Gastrocnemius medialis (tissue), 4 donors: ENCODE measurements around the gene CACNA1F. TPM values are rescaled to one million over a fixed set of nuclear protein-coding genes. Genes with fewer than 3 reads are reported as not detected.

Experiments
- ATAC-seq, 2 donors: fragments of 150-250 bp; one replicate each; pipeline ENCODE4 v1.9.1; 2016
- DNase-seq, 2 donors: peaks; one replicate each; pipeline ENCODE4 v3.0.0-alpha.2; 2019
- H3K27ac ChIP-seq, 4 donors: fragments of 200-600 bp; sonication (generic); 1 replicate in 1 of 4; 2 replicates in 3 of 4; pipeline ENCODE4 v1.5.1; 2016 to 2018; ENCODE audit warnings: mild to moderate bottlenecking in 2 of 4, moderate library complexity in 1 of 4
- H3K27me3 ChIP-seq, 3 donors: fragments of 200-600 bp; sonication (generic) in 2 of 3; 1 replicate in 1 of 3; 2 replicates in 2 of 3; pipeline versions ENCODE4 v1.5.1 to v1.6.0; 2016 to 2019; ENCODE audit warnings: mild to moderate bottlenecking in 1 of 3, moderate library complexity in 1 of 3
- H3K36me3 ChIP-seq, 2 donors: fragments of 200-600 bp; sonication (generic) in 1 of 2; one replicate each; pipeline ENCODE4 v1.5.1; 2017 to 2018
- H3K4me1 ChIP-seq, 2 donors: fragments of 200-600 bp; sonication (generic) in 1 of 2; one replicate each; pipeline ENCODE4 v1.5.1; 2016 to 2017; ENCODE audit warnings: mild to moderate bottlenecking in 2 of 2
- H3K4me3 ChIP-seq, 4 donors: fragments of 200-600 bp; sonication (generic) in 3 of 4; 1 replicate in 1 of 4; 2 replicates in 3 of 4; pipeline ENCODE4 v1.5.1; 2016 to 2019; ENCODE audit warnings: mild to moderate bottlenecking in 2 of 4
- H3K9me3 ChIP-seq, 3 donors: fragments of 200-600 bp; sonication (generic) in 2 of 3; 1 replicate in 1 of 3; 2 replicates in 2 of 3; pipeline ENCODE4 v1.5.1; 2016 to 2019
- CTCF ChIP-seq, 5 experiments: fragments of 450-650 bp in 3 of 5; fragments of 200-600 bp in 2 of 5; sonication (generic) in 2 of 5; IDR thresholded peaks in 4 of 5; conservative IDR thresholded peaks in 1 of 5; 1 replicate in 4 of 5; 2 replicates in 1 of 5; pipeline ENCODE4 v1.5.1; 2016 to 2019; ENCODE audit warnings: antibody characterized with exemption in 5 of 5, mild to moderate bottlenecking in 3 of 5, moderate library complexity in 3 of 5
- POLR2A ChIP-seq, 2 donors: fragments of 450-650 bp; IDR thresholded peaks; one replicate each; pipeline ENCODE4 v1.6.1; 2017; ENCODE audit warnings: antibody characterized with exemption in 2 of 2, mild to moderate bottlenecking in 2 of 2, moderate library complexity in 2 of 2
- in situ Hi-C, 4 donors: fragments of 200-750 bp; cut with MboI; loops; one replicate each; pipeline versions ENCODE4 v1.15.0 to v1.8.0; 2017; ENCODE audit warnings: low sequenced_read_pairs in 4 of 4
- intact Hi-C: fragments of 100-400 bp; cut with DNase I; formaldehyde crosslinking; loops from one replicate; pipeline ENCODE4 v1.15.1; 2023; ENCODE audit warnings: low total_unique reads
- total RNA-seq, 4 donors: library from RNA; depleted of rRNA; stranded (reverse); fragments of >200 nt; gene quantifications; one replicate each; pipeline versions ENCODE4 v1.1.0 to v1.2.3, GENCODE V29; 2016

Gene CACNA1F
- total RNA-seq, 4 donors from 2014 or later = not detected

DNA sequence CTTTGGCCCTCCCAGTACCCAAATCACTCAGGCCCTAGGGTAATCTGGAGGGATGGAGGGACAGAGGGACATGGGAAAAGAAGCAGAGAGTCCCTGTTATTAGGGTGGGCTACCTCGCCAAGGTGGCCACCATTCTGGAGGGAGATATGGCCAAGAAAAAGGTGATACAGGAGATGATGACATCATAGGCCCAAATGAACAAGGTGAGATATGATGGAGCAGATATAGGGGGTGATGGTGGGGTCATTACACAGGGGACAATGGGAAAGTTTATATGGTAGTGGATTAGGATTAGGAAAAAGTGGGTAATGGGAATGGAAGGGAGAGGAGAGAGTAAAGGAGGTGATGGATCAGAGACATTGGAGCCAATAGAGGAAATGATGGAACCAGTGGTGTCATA is 20.3 kb downstream of the CACNA1F start:
- in situ Hi-C loops = no loop called here
- Histone ChIP-seq H3K27me3 (no peaks in the 10 kb centered on the region), H3K27ac (no peak overlapping the region), H3K36me3 (no peaks in the 10 kb centered on the region), H3K4me1 (no peaks in the 10 kb centered on the region), H3K4me3 (no peak overlapping the region), H3K9me3 (no peaks in the 10 kb centered on the region)
- TF ChIP-seq CTCF (IDR thresholded peaks at IDR 0.05 in 4 of 5, conservative IDR thresholded peaks at IDR 0.05 in 1 of 5) = no peak
- no peak for TF ChIP-seq POLR2A (IDR thresholded peaks at IDR 0.05)
- ATAC-seq (no peak), DNase-seq (no peak)
- intact Hi-C loops = loop anchor here (2.0 kb wide), 1 partner anchor 64 kb away; no protein-coding TSS in a partner anchor

DNA sequence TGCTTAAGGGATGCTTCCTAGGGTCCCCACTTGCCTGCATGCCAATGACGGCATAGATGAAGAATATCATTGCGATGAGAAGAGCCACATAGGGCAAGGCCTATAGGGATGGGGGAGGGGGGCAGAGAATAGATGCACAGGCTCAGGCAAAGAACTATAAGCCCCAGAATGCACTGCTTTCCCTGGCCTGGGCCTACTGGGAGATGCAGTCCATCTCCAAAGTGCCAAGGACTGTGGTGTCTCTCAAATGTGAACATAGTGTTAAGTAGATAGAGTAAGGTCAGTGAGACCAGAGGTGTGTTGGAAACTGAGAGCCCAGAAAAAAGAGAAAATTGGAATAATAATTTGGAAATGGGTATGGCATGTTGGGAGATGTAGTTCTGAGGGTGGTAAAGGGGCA is 20.9 kb downstream of the CACNA1F start:
- no peaks in the 10 kb centered on the region for H3K9me3 ChIP-seq
- no peaks in the 10 kb centered on the region for H3K27me3 ChIP-seq
- H3K36me3 ChIP-seq = no peaks in the 10 kb centered on the region
- intact Hi-C loops = loop anchor here (2.0 kb wide), 1 partner anchor 63 kb away; no protein-coding TSS in a partner anchor
- in situ Hi-C loops = no loop called here
- DNase-seq = no peak
- no peak for TF ChIP-seq CTCF (IDR thresholded peaks at IDR 0.05 in 4 of 5, conservative IDR thresholded peaks at IDR 0.05 in 1 of 5)
- no peak for TF ChIP-seq POLR2A (IDR thresholded peaks at IDR 0.05)
- no peak overlapping the region for H3K27ac ChIP-seq
- no peak for ATAC-seq
- no peaks in the 10 kb centered on the region for H3K4me1 ChIP-seq
- H3K4me3 ChIP-seq = no peak overlapping the region

DNA sequence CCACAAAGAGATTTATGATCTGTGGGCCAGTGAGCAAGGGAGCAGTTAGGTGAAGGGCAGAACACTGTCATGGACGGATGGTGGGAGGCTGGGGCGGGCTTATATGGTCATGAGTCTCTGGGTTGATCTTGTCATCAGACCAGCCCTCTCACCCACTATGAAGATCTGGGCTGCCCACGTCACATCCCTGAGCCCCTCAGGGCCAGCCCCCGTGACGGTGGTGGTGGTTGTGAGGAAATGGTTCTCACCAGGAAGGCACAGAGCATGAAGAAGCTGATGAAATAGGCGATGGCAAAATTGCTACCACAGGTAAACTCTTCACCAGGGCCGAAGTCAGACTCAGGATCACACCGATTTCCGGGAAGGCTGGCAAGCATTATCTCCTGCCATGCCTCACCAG is 22.1 kb downstream of the CACNA1F start:
- no peaks in the 10 kb centered on the region for H3K9me3 ChIP-seq
- no peaks in the 10 kb centered on the region for H3K36me3 ChIP-seq
- H3K4me3 ChIP-seq = no peak overlapping the region
- ATAC-seq (no peak), DNase-seq (no peak)
- TF ChIP-seq CTCF (IDR thresholded peaks at IDR 0.05 in 4 of 5, conservative IDR thresholded peaks at IDR 0.05 in 1 of 5) (no peak), POLR2A (IDR thresholded peaks at IDR 0.05) (no peak)
- H3K4me1 ChIP-seq = no peaks in the 10 kb centered on the region
- intact Hi-C loops (no loop called here), in situ Hi-C loops (no loop called here)
- H3K27me3 ChIP-seq = no peaks in the 10 kb centered on the region
- no peak overlapping the region for H3K27ac ChIP-seq

GRCh38 chrX:49210406-49210805 is 22.7 kb downstream of the CACNA1F start:
- in situ Hi-C loops (no loop called here), intact Hi-C loops (no loop called here)
- Histone ChIP-seq H3K27me3 (no peaks in the 10 kb centered on the region), H3K4me1 (no peaks in the 10 kb centered on the region), H3K27ac (no peak overlapping the region), H3K9me3 (no peaks in the 10 kb centered on the region), H3K36me3 (no peaks in the 10 kb centered on the region), H3K4me3 (no peak overlapping the region)
- no peak for ATAC-seq
- DNase-seq = no peak
- TF ChIP-seq CTCF (IDR thresholded peaks at IDR 0.05 in 4 of 5, conservative IDR thresholded peaks at IDR 0.05 in 1 of 5) = no peak
- TF ChIP-seq POLR2A (IDR thresholded peaks at IDR 0.05) = no peak
